Occipital lobe (tissue), 2 donors: ENCODE measurements around the gene TMEM131L. TPM values are rescaled to one million over a fixed set of nuclear protein-coding genes. Genes with fewer than 3 reads are reported as not detected.

Experiments used
- DNase-seq: peaks from one replicate; lab custom pipeline; 2025; lab: John Stamatoyannopoulos, UW
- total RNA-seq: library from RNA; depleted of rRNA; stranded (reverse); fragments of >200 nt; gene quantifications from one replicate; pipeline ENCODE4 v1.2.3, GENCODE V29; 2014

Gene TMEM131L
- total RNA-seq, 1 donor from 2014 or later: 48.7 TPM

GRCh38 chr4:153474251-153474650, 8.1 kb downstream of the TMEM131L start:
- no peak for DNase-seq

- no peak for DNase-seq
Measured at GRCh38 chr4:153476829-153477574, 10.8 kb downstream of the TMEM131L start.

- DNase-seq: no peak
Measured at GRCh38 chr4:153479101-153479500, 12.9 kb downstream of the TMEM131L start.

- DNase-seq: no peak
Measured at GRCh38 chr4:153480704-153481103, 14.5 kb downstream of the TMEM131L start.

GRCh38 chr4:153481478-153481877, 15.3 kb downstream of the TMEM131L start:
- DNase-seq: no peak

- no peak for DNase-seq
Measured at GRCh38 chr4:153483432-153484418, 17.6 kb downstream of the TMEM131L start.

GRCh38 chr4:153485359-153485758, 19.2 kb downstream of the TMEM131L start:
- no peak for DNase-seq

- no peak for DNase-seq
Measured at GRCh38 chr4:153485860-153486259, 19.7 kb downstream of the TMEM131L start.

GRCh38 chr4:153486281-153487151, 20.4 kb downstream of the TMEM131L start:
- no peak for DNase-seq

- peak; percentile 19 for DNase-seq
Measured at GRCh38 chr4:153488006-153488891, 22.1 kb downstream of the TMEM131L start.

GRCh38 chr4:153489856-153490558, 23.8 kb downstream of the TMEM131L start:
- DNase-seq: no peak

GRCh38 chr4:153490985-153491483, 24.9 kb downstream of the TMEM131L start:
- DNase-seq: no peak

GRCh38 chr4:153494562-153494961, 28.4 kb downstream of the TMEM131L start:
- no peak for DNase-seq

GRCh38 chr4:153495480-153496193, 29.5 kb downstream of the TMEM131L start:
- no peak for DNase-seq

GRCh38 chr4:153497091-153497531, 31.0 kb downstream of the TMEM131L start:
- DNase-seq: no peak

GRCh38 chr4:153497988-153498967, 32.1 kb downstream of the TMEM131L start:
- DNase-seq: peak; percentile 61

GRCh38 chr4:153499005-153499404, 32.8 kb downstream of the TMEM131L start:
- no peak for DNase-seq

GRCh38 chr4:153501578-153501977, 35.4 kb downstream of the TMEM131L start:
- no peak for DNase-seq
